GM20000 (cell line): ENCODE results near the gene FGF12.

ENCODE experiments used
- DNase-seq: peaks from one replicate; pipeline ENCODE4 v3.0.0; 2012; ENCODE audit warnings: low spot score
- CTCF ChIP-seq: IDR thresholded peaks from 2 replicates; pipeline ENCODE4 v1.5.1; 2012; ENCODE audit warnings: mild to moderate bottlenecking, control low read depth; ENCODE audit errors: extremely low read depth, missing control alignments

The FGF12 gene

DNA sequence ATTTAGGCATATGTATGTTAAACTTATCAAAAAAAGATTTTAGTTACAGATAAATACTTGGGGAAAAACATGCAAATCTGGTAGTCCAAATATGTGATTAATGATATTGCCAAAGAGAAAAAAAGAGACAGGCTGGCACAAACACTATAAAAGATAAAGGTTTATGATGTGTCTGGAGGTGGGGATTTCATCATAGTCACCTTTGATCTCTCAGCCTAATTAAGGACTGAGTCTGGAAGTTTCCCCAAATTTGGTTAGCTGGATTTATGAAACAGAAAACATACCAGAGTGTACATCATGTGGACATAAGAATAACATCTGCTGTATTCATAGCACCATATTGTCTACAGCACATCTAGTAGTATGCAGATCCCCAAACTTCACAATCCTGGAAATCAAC lies 157.0 kb downstream of the FGF12 start:
- TF ChIP-seq CTCF: no peak
- DNase-seq: no peak

- peak; percentile 13 for TF ChIP-seq CTCF
- peak; percentile 64 for DNase-seq
Measured at GRCh38 chr3:192566706-192567290, 160.5 kb downstream of the FGF12 start.

DNA sequence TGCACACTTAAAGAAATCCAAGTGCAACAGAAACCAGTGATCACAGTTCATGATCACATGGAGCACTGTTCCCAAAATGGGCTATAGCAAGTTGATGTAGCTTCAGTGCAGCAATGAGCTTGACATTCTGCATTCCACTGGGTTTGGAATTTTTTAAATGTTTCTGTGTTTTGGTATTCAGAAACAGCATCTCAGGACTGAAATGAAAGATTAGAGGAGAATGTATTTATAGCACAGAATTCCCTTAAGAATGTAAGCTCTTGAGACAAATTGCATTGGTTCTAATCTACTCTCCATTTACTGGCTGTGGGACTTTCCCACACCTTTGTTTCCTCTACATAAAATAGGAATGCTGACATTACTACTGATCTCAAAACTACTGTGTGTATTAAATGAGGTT lies 162.7 kb downstream of the FGF12 start:
- no peak for TF ChIP-seq CTCF
- DNase-seq: no peak

DNA sequence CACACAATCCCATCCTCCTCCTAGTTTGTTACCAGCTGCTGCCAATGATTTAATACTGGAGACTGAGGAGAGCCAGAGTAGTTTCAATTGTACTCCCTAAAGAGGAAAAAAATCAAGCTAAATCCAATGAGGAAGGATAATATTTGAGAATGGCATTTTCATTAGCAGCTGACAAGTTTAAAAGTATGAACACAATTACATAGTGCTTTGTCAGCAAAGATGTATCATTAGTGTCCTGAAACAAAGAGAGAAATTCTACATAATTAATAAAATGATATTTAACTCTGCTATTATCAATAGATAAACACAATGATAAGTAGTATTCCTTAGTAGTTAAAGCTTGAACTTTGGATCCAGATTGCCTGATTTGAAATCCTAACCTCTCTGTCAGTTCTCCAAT lies 163.9 kb downstream of the FGF12 start:
- no peak for DNase-seq
- TF ChIP-seq CTCF: no peak

DNA sequence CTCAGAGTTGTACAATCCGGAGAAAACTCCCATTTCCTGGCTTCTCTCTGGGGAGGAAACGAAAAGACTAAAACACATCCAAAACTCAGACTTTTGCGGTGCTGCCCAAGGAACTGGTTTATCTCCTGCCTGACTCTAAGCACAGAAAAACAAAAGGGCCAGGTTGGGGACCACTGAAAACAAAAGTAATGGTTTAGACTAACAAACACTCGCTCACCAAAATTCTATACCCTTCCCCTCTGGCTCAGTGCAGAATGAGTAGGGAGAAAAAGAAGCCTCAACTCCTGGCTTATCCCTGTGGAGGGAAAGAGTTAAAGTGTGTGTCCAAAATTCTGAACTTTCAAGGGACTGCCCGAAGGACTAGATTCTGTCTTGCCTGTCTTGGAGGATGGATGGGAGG lies 173.6 kb downstream of the FGF12 start:
- DNase-seq: no peak

DNA sequence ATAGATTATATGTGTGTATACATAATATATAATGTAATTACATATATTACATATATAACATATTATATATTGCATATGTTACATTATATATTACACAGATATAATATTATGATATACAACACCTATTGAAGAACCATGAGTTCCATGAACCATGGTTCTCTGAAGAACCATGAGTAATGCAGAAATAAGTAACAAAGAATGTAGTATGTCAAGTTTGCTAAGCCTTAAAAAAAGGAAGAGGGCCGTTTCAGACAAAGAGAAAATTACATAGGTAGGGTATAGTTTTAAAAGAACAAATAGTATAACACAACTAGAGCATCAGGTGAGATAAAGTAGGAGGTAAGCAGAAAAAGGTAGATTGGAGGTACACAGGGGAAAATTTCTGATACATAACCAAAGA lies 177.0 kb downstream of the FGF12 start:
- no peak for DNase-seq
- no peak for TF ChIP-seq CTCF

More for the DNA sequence above, 173.6 kb downstream of the FGF12 start:
- TF ChIP-seq CTCF: no peak

DNA sequence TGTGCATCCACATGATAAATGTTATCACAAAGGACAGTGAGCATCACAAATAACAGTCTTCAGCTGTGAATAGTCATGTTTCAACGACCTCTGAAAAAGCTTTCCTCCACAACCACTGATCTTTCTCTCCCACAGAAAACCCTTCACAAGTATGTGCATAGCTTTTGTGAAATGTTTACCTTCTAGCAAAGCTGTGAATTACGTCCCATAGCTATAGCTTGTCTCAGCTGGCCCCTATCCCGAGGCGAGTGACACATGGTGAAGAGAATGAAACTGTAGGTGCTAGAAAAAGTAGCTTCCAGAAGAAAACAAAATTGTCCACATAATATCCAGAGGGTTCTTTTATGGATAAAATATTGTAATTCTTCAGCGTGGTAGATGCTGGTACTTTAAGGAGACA lies 182.0 kb downstream of the FGF12 start:
- TF ChIP-seq CTCF: no peak
- DNase-seq: no peak
